Fibroblast of skin of left biceps (primary cell): ENCODE measurements around the gene GNB1L.
A peak's percentile ranks its signal among the peaks of the same experiment; 100 is the strongest.

Source experiments
- DNase-seq, 2 experiments: peaks; one replicate each; pipeline ENCODE4 v3.0.0-alpha.2; 2013; ENCODE audit warnings: low read depth in 2 of 2

The GNB1L gene

GRCh38 chr22:19760951-19761724 is 93.5 kb downstream of the GNB1L start:
- no peak for DNase-seq

GRCh38 chr22:19760058-19760950 is 94.4 kb downstream of the GNB1L start, which contains the start of gene TBX1:
Gene TBX1 (plus strand): TSS chr22:19760778. CDS start chr22:19760844, 66 bp downstream.
- no peak for DNase-seq

- no peak for DNase-seq
These were observed 95.1 kb downstream of the GNB1L start for GRCh38 chr22:19759427-19760057.

- no peak for DNase-seq
These were observed 95.7 kb downstream of the GNB1L start for GRCh38 chr22:19758896-19759426.

- no peak for DNase-seq
These were observed 96.4 kb downstream of the GNB1L start for GRCh38 chr22:19757985-19758895.

GRCh38 chr22:19757140-19757984 is 97.3 kb downstream of the GNB1L start:
- DNase-seq, result no peak

- DNase-seq, result no peak
These were observed 98.2 kb downstream of the GNB1L start for GRCh38 chr22:19756288-19757128.

GRCh38 chr22:19755722-19756287 is 98.9 kb downstream of the GNB1L start:
- DNase-seq, result no peak

- no peak for DNase-seq
These were observed 99.4 kb downstream of the GNB1L start for GRCh38 chr22:19755145-19755710.

- no peak for DNase-seq
These were observed 100.0 kb downstream of the GNB1L start for GRCh38 chr22:19754701-19755144.

GRCh38 chr22:19753996-19754700 is 100.5 kb downstream of the GNB1L start:
- no peak for DNase-seq

GRCh38 chr22:19753090-19753842 is 101.4 kb downstream of the GNB1L start:
- no peak for DNase-seq

- no peak for DNase-seq
These were observed 103.0 kb downstream of the GNB1L start for GRCh38 chr22:19751497-19752245.

GRCh38 chr22:19750507-19751490 is 103.9 kb downstream of the GNB1L start:
- DNase-seq, result peak; percentile 12 to 13

- DNase-seq, result no peak
These were observed 104.8 kb downstream of the GNB1L start for GRCh38 chr22:19749876-19750275.
